LNCAP (cell line): ENCODE results near the gene RHBDL1.

Source experiments
- TF ChIP-seq, protein P1 (sequence below): fragments of 450-650 bp; IDR thresholded peaks from 2 replicates; pipeline ENCODE4 v1.5.1; 2017; ENCODE audit warnings: mild to moderate bottlenecking

RHBDL1 gene

DNA sequence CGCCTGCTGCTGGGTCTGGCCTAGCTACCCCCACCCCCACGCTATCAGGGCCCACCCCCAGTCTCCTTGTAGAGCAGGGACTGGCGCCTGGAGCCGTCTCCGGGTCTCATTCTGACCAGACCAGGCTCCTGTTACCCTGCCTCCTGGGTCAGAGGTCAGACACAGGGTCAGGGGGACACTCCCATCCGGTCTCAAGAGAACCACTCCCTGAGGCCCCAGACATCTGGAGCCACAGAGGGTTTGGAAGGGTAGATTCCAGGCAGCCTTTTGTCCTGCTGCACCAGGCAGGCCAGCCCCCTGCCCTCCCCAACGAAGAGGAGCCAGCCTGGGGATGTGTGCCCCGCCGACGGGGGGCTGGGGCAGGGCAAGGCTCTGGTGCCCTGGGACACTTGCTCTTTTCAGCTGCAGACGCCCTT lies 45.6 kb upstream of the RHBDL1 start:
- TF ChIP-seq, protein P1, sequence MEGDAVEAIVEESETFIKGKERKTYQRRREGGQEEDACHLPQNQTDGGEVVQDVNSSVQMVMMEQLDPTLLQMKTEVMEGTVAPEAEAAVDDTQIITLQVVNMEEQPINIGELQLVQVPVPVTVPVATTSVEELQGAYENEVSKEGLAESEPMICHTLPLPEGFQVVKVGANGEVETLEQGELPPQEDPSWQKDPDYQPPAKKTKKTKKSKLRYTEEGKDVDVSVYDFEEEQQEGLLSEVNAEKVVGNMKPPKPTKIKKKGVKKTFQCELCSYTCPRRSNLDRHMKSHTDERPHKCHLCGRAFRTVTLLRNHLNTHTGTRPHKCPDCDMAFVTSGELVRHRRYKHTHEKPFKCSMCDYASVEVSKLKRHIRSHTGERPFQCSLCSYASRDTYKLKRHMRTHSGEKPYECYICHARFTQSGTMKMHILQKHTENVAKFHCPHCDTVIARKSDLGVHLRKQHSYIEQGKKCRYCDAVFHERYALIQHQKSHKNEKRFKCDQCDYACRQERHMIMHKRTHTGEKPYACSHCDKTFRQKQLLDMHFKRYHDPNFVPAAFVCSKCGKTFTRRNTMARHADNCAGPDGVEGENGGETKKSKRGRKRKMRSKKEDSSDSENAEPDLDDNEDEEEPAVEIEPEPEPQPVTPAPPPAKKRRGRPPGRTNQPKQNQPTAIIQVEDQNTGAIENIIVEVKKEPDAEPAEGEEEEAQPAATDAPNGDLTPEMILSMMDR: no peak

DNA sequence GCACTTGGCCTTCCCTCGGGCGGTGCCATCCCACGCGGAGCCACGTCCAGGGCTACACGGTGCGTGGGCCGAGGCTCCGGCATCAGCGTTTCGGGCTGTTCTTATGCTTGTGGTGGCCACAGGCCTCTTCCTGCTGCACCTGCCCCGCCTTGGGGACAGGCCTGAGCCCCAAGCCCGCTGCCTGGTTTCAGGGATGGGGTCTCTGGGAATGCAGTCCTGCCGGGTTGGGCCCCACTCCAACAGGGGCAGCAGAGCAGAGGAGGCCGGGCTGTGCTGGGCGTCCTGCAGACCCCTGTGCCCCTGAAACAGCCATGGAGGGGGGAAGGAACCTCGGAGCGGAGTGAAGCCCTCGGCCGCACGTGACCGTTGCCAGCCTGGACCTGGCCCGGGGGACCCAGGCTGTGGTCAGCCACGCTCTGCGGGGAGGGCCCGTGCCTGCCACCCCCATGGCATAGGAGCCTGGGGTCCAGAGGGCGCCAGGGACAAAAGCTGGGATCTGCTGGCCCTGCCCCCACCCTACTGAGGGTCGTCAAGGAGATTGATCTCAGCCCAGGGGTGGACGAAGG lies 45.1 kb upstream of the RHBDL1 start:
- TF ChIP-seq, protein P1: no peak

DNA sequence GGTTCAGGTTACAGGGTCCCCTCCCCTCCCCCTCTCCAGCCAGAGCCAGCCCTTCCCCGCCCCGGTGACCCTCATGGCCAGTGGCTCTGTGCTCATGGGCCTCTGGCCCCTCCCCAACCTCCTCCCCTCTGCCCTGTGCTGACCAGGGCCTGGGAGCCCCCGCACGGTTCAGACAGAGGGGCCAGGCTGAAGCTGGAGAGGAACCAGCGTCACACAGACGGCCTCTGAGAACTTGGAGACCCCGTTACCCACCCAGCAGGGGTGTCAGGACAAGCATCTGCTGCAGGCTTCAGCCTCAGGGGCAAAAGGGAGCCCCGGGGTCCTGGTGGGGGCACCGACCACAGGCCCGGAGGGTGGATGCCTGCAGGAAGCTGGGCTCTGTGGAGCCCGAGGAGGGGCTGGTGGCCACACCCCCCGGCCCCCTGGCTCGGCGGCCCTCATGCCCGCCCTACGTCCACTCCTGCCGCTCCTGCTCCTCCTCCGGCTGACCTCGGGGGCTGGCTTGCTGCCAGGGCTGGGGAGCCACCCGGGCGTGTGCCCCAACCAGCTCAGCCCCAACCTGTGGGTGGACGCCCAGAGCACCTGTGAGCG lies 44.6 kb upstream of the RHBDL1 start, which contains the start of gene WFIKKN1:
Gene WFIKKN1, plus strand, starts transcription at position 171 of the 591 bp plus-strand sequence. Its CDS starts 269 bp downstream, at position 440.
- TF ChIP-seq, protein P1: no peak

DNA sequence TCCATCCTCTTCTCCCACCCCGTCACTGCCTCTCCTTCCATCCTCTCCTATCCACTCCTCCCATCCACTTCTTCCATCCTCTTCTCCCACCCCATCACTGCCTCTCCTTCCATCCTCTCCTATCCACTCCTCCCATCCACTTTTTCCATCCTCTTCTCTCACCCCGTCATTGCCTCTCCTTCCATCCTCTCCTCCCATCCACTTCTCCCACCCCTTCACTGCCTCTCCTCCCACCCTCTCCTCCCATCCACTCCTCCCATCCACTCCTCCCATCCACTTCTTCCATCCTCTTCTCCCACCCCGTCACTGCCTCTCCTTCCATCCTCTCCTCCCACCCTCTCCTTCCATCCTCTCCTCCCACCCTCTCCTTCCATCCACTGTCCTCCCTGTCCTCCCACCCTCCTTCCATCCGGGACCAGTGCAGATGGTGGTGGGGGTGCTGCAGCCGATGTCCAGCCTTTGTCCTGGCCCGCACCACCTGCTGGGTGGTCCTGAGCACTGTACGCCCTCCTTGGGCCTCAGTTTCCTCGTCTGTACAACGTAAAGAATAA lies 43.6 kb upstream of the RHBDL1 start:
- TF ChIP-seq, protein P1: no peak

DNA sequence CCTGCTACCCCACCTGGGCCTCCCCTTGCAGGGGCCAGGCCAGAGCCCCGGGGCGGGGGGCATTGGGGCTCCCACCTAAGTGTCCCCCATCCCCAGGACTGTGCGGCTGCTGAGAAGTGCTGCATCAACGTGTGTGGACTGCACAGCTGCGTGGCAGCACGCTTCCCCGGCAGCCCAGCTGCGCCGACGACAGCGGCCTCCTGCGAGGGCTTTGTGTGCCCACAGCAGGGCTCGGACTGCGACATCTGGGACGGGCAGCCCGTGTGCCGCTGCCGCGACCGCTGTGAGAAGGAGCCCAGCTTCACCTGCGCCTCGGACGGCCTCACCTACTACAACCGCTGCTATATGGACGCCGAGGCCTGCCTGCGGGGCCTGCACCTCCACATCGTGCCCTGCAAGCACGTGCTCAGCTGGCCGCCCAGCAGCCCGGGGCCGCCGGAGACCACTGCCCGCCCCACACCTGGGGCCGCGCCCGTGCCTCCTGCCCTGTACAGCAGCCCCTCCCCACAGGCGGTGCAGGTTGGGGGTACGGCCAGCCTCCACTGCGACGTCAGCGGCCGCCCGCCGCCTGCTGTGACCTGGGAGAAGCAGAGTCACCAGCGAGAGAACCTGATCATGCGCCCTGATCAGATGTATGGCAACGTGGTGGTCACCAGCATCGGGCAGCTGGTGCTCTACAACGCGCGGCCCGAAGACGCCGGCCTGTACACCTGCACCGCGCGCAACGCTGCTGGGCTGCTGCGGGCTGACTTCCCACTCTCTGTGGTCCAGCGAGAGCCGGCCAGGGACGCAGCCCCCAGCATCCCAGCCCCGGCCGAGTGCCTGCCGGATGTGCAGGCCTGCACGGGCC lies 42.8 kb upstream of the RHBDL1 start:
- TF ChIP-seq, protein P1: no peak

DNA sequence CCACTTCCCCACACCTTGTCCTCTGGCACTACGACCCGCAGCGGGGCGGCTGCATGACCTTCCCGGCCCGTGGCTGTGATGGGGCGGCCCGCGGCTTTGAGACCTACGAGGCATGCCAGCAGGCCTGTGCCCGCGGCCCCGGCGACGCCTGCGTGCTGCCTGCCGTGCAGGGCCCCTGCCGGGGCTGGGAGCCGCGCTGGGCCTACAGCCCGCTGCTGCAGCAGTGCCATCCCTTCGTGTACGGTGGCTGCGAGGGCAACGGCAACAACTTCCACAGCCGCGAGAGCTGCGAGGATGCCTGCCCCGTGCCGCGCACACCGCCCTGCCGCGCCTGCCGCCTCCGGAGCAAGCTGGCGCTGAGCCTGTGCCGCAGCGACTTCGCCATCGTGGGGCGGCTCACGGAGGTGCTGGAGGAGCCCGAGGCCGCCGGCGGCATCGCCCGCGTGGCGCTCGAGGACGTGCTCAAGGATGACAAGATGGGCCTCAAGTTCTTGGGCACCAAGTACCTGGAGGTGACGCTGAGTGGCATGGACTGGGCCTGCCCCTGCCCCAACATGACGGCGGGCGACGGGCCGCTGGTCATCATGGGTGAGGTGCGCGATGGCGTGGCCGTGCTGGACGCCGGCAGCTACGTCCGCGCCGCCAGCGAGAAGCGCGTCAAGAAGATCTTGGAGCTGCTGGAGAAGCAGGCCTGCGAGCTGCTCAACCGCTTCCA lies 42.0 kb upstream of the RHBDL1 start:
- TF ChIP-seq, protein P1: no peak

DNA sequence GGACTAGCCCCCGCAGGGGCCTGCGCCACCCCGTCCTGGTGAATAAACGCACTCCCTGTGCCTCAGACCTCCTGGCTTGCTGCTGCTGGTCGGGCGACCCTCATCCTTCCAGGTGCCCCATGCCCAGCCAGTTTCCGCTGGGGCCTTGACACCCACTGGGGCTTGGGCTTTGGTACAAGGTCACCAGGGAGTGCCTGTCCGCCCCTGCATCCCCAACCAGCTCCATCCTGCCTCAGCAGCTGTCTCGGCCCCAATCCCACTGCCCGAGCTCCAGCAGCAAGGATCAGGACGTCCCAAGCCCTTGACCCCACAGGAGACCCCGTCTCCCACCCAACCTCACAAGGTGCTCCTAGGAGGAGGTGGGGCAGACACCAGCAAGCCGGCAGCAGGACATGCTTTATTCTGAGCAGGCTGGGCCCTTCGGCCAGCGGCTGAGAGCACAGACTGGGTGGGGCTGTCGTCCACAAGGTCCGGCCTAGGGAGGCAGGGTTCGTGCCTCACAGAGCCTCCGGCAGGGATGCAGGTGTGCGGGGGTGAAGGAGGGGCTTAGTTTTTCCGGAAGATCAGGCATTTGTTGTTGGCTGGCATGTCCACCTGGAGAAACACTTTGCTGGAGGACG lies 41.3 kb upstream of the RHBDL1 start:
- TF ChIP-seq, protein P1: no peak
